Measurements from ENCODE around the gene IL25. TPM values are rescaled to one million over a fixed set of nuclear protein-coding genes. Genes with fewer than 3 reads are reported as not detected.

Gene IL25
- not detected in 2 replicates for total RNA-seq

DNA sequence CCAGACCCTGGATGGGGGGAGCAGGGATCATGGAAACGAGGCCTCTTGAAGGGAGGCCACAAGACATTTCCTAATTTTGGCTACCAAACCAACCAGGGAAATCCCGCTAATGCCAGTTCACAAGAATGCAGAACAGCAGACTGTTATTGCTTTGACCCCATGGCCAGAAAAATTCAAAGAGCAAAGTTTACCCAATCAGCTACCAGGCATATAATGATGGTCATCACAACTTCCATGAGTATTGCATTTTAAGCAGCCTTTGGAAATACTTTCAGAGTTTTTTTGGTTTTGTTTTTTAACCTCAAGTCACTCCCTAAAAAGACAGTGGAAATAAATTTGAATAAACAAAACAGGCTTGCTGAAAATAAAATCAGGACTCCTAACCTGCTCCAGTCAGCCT is at the start of gene IL25:
Gene IL25 (plus strand): TSS at position 301 of the 400 bp plus-strand sequence.

DNA sequence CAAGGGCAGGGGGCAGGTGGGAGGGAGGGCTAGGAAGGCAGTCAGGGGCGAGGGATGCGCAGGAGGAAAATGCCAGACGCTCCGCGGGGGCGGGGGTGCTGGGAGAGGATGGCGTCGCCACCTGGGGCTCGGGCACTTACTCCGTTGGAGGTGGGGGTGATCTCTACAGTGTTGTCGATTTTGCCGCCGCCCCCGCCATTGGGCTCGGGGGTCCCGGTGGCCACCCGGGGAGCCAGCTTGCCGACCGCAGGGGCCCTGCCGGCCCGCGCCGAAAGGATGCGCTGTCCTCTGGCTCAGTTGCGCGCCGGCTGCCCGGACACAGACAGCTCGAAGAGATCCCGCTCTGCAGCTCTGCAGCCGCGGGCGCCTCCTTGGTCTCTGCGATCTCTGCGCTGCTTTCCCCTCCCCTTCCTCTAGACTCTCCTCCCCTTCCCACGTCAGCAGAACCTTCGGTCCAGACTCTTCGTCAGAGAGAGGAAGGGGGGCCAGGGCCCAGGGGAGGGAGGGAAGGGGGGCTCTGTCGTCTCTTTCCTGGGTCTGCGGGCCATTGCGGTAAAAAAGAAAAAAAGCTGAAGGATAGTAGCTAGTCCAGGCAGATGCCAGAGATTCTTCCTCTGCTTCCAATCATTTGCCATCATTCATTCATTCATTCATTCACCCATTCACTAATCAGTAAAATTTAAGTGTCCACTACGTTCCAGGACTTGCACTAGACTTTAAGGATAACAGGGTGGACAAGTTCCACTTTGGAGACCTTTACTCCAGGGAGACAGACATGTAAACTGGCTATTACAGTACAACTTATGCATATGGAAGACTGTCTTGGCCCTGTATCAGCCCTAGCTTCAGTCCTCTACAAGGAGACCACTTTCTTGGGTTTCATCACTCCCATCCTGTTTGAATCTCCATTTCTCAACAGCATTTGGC is 19.8 kb upstream of the IL25 start, which contains the start of gene SLC22A17:
Gene SLC22A17 (minus strand): TSS at position 382 of the 927 bp plus-strand sequence.

DNA sequence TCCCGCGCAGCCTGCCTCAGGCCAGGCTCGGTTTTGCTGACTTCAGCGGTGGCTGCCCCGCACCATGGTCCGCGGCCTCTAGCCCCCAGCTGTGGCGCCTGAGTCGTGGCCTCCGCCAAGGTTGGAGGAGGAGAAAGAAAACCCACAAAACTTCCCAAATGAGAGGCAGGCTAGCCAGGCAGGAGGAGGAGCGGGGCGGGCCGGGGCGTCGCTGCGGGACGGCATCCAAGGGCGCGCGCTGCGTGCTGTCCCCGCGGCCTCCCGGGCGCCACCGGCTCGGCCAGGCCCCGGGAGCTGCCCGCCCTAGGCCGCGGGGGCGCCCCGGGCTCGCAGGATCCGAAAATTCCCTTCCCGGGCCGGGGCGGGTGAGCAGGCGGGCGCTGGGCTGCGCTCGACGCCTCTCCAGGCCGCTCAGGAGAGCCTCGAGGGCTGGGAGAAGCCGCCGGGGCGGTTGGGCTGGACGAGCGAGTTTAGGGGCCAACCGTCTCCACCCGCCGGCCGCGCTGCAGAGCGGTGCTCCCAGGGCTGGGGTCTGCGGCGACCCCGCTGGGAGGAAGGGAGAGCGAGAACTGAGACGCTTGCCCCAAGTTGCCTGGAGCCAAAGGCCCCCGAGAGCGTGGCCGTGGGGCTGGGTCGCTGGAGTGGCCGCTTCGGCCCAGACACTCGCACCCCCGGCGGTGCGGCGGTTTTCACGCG is 7.4 kb upstream of the IL25 start, which contains the start of gene EFS:
Gene EFS (minus strand): TSS at position 137 of the 696 bp plus-strand sequence. CDS start 147 bp downstream, outside the sequence.

DNA sequence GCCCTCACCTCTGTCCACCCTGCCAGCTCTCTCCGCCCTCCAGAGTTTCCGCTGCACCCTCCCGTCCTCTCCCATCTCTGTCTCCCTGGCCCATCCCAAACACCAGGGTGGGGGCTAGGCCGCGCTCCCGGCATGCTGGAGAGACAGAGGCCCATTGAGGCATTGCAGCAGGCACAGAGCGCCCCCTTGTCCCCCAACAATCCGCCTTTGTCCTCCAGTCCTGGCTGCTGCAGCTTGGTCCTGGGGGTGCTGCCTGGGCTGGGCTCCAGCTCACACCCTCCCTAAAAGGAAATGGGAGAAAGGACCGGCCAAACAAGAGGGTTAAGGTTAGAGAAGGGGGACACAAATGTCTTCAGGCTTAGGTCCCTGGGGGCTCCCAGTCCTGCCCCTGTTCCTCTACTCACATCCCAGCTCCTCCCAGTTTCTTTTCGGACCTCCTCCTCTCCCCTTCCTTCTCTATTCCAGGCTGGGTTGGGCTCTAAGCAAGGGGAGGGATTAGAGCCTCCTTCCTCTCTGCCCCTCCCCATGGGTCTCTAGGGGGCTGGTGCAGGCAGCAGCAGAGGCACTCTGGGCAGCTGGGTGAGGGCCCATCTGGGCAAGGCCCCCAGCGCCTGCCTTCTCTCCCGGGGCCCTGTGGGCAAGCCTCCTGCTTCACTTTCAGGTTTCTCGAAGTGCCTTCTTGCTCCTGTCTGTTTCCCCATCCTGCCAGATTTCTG is 4.0 kb downstream of the IL25 start, which contains the start of gene CMTM5:
Gene CMTM5 (plus strand): TSS at position 565 of the 716 bp plus-strand sequence. CDS start 206 bp downstream, outside the sequence.

DNA sequence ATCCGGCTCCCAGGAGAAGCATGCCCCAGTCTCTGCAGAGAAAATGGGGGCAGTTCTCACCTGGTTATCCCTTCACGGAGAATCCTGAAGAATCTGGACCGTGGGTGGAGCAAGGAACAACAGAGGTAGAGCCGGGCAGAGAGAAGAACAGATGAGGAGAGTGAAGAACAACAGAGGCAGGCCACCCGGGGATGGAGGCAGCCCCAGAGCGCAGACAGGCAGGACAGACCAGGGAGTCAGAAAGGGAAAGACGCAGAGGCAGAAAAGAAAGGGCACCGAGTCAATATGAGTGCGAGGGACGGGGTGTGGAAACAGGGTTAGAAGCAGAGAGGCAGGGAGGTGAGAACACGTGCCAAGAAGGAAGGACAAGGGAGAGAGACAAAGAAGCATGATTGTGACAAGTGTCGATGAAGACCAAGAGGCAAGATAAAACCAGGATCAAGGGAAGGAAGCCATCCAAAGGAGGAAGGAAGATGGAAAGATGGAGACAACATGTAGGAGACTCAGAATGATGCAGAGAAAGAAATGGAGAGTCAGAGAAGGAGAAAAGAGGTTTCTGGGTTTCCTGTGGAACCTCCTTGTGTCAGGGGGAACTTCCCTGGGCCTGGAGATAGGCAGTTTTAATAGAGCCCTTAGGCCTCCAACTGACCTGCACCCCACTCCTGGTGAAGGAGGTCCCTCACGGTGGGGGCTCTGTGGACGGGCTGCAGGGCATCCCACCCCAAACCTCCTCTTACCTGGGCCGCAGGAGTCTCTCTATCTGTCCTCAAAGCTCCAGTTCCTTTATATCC is 35.1 kb downstream of the IL25 start, which contains the start of gene MYH6:
Gene MYH6 (minus strand): TSS at position 758 of the 791 bp plus-strand sequence. CDS start 1,050 bp downstream, outside the sequence.

Small RNAs within 50 kb of the gene (small RNA-seq; reads per million reads assigned to genes)
- gene MIR208A (not detected), gene MIR208B (not detected)

Other genes with a start within 250 kb of the IL25 start
- gene SLC7A8, start 189.1 kb upstream of the IL25 start, total RNA-seq, result 94.3 and 98.6 TPM in 2 replicates
- not detected in 2 replicates for gene RNF212B, start 134.9 kb upstream of the IL25 start, total RNA-seq
- gene HOMEZ, start 86.7 kb upstream of the IL25 start, total RNA-seq, result 6.1 and 7.8 TPM in 2 replicates
- 7.2 and 10.8 TPM in 2 replicates for gene PPP1R3E, start 70.0 kb upstream of the IL25 start, total RNA-seq
- 17.2 and 17.9 TPM in 2 replicates for gene BCL2L2, start 66.0 kb upstream of the IL25 start, total RNA-seq
- 43.4 and 44.4 TPM in 2 replicates for gene PABPN1, start 51.4 kb upstream of the IL25 start, total RNA-seq
- 17.1 and 18.3 TPM in 2 replicates for gene SLC22A17, start 19.9 kb upstream of the IL25 start, total RNA-seq
- 15.5 and 18.4 TPM in 2 replicates for gene EFS, start 7.6 kb upstream of the IL25 start, total RNA-seq
- gene CMTM5, start 4.2 kb downstream of the IL25 start, total RNA-seq, result 0.22 and 0.26 TPM in 2 replicates
- not detected in 2 replicates for gene MYH6, start 35.5 kb downstream of the IL25 start, total RNA-seq
- gene MYH7, start 62.9 kb downstream of the IL25 start, total RNA-seq, result not detected in 2 replicates
- gene NGDN, start 96.9 kb downstream of the IL25 start, total RNA-seq, result 37.7 and 49.9 TPM in 2 replicates
- 0.32 and 0.39 TPM in 2 replicates for gene ZFHX2, start 179.0 kb downstream of the IL25 start, total RNA-seq
- gene THTPA, start 183.5 kb downstream of the IL25 start, total RNA-seq, result 24.0 and 25.0 TPM in 2 replicates
- gene AP1G2, start 195.0 kb downstream of the IL25 start, total RNA-seq, result 7.1 and 14.4 TPM in 2 replicates
- not detected in 2 replicates for gene JPH4, start 206.0 kb downstream of the IL25 start, total RNA-seq

Measured in articular chondrocyte of knee joint (primary cell).